SK-N-SH treated with all-trans-retinoic acid at 6 μM for 48 hours (cell line): Measurements from ENCODE around the gene RASA3.

Experiments used
- ISL1 ChIP-seq: fragments of 250-450 bp; sonication (Bioruptor Pico); IDR thresholded peaks from 2 replicates; pipeline ENCODE4 v2.1.2; 2022; ENCODE audit warnings: mild to moderate bottlenecking, moderate library complexity
- OSR1 ChIP-seq: fragments of 250-450 bp; sonication (Bioruptor Pico); IDR thresholded peaks from 2 replicates; pipeline ENCODE4 v1.8.0; 2022; ENCODE audit warnings: moderate library complexity, mild to moderate bottlenecking, inconsistent platforms
- RARB ChIP-seq: fragments of 250-450 bp; sonication (Bioruptor Pico); IDR thresholded peaks from 2 replicates; pipeline ENCODE4 v1.8.0; 2021; ENCODE audit warnings: mild to moderate bottlenecking, moderate library complexity
- SNAI2 ChIP-seq: fragments of 250-450 bp; sonication (Bioruptor Pico); IDR thresholded peaks from 2 replicates; pipeline ENCODE4 v1.5.0; 2020; ENCODE audit warnings: mild to moderate bottlenecking, moderate library complexity
- ZFP3 ChIP-seq: fragments of 250-450 bp; sonication (Bioruptor Pico); IDR thresholded peaks from 2 replicates; pipeline ENCODE4 v1.5.0; 2020; ENCODE audit warnings: mild to moderate bottlenecking, moderate library complexity
- ZFP30 ChIP-seq: fragments of 450-650 bp; formaldehyde crosslinking; IDR thresholded peaks from 2 replicates; pipeline ENCODE4 v1.5.0; 2022; ENCODE audit warnings: mild to moderate bottlenecking, moderate library complexity
- ZNF565 ChIP-seq: fragments of 450-650 bp; formaldehyde crosslinking; conservative IDR thresholded peaks from 2 replicates; pipeline ENCODE4 v1.5.0; 2020; ENCODE audit warnings: low read depth, mild to moderate bottlenecking, moderate library complexity
- TF ChIP-seq, protein P1 (sequence below): fragments of 250-450 bp; sonication (Bioruptor Pico); IDR thresholded peaks from 2 replicates; pipeline ENCODE4 v1.5.0; 2020; ENCODE audit warnings: mild to moderate bottlenecking, moderate library complexity
- TF ChIP-seq, protein P2 (sequence below): fragments of 250-450 bp; sonication (Bioruptor Pico); IDR thresholded peaks from 2 replicates; pipeline ENCODE4 v1.8.0; 2021; ENCODE audit warnings: low read depth, mild to moderate bottlenecking, moderate library complexity, borderline replicate concordance
- TF ChIP-seq, protein P3 (sequence below): fragments of 250-450 bp; sonication (Bioruptor Pico); IDR thresholded peaks from 2 replicates; pipeline ENCODE4 v1.5.1; 2020; ENCODE audit warnings: low read depth, mild to moderate bottlenecking, moderate library complexity
- TF ChIP-seq, protein P4 (sequence below): fragments of 250-450 bp; sonication (Bioruptor Pico); IDR thresholded peaks from 2 replicates; pipeline ENCODE4 v1.8.0; 2020; ENCODE audit warnings: mild to moderate bottlenecking, moderate library complexity, borderline replicate concordance

DNA sequence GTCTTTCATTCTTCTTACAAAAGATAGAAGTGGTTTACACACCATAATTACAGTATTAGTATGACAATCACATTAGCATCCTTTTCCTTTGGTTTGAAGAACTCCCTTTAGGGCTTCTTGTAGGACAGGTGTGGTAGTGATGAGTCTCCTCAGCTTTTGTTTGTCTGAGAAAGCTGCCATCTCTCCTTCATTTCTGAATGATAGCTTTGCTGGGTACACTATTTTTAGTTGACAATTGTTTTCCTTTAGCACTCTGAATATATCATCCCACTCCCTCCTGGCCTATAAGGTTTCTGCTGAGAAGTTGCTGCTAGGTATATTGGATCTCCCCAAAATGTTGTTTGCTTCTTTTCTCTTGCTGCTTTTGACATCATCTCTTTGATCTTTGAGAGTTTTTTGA is 39.3 kb downstream of the RASA3 start:
- TF ChIP-seq OSR1 = no peak
- TF ChIP-seq, protein P1, sequence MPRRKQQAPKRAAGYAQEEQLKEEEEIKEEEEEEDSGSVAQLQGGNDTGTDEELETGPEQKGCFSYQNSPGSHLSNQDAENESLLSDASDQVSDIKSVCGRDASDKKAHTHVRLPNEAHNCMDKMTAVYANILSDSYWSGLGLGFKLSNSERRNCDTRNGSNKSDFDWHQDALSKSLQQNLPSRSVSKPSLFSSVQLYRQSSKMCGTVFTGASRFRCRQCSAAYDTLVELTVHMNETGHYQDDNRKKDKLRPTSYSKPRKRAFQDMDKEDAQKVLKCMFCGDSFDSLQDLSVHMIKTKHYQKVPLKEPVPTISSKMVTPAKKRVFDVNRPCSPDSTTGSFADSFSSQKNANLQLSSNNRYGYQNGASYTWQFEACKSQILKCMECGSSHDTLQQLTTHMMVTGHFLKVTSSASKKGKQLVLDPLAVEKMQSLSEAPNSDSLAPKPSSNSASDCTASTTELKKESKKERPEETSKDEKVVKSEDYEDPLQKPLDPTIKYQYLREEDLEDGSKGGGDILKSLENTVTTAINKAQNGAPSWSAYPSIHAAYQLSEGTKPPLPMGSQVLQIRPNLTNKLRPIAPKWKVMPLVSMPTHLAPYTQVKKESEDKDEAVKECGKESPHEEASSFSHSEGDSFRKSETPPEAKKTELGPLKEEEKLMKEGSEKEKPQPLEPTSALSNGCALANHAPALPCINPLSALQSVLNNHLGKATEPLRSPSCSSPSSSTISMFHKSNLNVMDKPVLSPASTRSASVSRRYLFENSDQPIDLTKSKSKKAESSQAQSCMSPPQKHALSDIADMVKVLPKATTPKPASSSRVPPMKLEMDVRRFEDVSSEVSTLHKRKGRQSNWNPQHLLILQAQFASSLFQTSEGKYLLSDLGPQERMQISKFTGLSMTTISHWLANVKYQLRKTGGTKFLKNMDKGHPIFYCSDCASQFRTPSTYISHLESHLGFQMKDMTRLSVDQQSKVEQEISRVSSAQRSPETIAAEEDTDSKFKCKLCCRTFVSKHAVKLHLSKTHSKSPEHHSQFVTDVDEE (CRISPR knock-in tag) = no peak
- TF ChIP-seq, protein P2, sequence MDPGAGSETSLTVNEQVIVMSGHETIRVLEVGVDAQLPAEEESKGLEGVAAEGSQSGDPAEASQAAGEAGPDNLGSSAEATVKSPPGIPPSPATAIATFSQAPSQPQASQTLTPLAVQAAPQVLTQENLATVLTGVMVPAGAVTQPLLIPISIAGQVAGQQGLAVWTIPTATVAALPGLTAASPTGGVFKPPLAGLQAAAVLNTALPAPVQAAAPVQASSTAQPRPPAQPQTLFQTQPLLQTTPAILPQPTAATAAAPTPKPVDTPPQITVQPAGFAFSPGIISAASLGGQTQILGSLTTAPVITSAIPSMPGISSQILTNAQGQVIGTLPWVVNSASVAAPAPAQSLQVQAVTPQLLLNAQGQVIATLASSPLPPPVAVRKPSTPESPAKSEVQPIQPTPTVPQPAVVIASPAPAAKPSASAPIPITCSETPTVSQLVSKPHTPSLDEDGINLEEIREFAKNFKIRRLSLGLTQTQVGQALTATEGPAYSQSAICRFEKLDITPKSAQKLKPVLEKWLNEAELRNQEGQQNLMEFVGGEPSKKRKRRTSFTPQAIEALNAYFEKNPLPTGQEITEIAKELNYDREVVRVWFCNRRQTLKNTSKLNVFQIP = no peak
- TF ChIP-seq RARB (CRISPR knock-in tag) = no peak
- TF ChIP-seq SNAI2 (CRISPR knock-in tag) = no peak
- no peak for TF ChIP-seq ZFP3 (CRISPR knock-in tag)
- TF ChIP-seq, protein P3, sequence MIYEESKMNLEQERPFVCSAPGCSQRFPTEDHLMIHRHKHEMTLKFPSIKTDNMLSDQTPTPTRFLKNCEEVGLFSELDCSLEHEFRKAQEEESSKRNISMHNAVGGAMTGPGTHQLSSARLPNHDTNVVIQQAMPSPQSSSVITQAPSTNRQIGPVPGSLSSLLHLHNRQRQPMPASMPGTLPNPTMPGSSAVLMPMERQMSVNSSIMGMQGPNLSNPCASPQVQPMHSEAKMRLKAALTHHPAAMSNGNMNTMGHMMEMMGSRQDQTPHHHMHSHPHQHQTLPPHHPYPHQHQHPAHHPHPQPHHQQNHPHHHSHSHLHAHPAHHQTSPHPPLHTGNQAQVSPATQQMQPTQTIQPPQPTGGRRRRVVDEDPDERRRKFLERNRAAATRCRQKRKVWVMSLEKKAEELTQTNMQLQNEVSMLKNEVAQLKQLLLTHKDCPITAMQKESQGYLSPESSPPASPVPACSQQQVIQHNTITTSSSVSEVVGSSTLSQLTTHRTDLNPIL (CRISPR knock-in tag) = no peak
- TF ChIP-seq ZFP30 (CRISPR knock-in tag) = no peak
- TF ChIP-seq, protein P4, sequence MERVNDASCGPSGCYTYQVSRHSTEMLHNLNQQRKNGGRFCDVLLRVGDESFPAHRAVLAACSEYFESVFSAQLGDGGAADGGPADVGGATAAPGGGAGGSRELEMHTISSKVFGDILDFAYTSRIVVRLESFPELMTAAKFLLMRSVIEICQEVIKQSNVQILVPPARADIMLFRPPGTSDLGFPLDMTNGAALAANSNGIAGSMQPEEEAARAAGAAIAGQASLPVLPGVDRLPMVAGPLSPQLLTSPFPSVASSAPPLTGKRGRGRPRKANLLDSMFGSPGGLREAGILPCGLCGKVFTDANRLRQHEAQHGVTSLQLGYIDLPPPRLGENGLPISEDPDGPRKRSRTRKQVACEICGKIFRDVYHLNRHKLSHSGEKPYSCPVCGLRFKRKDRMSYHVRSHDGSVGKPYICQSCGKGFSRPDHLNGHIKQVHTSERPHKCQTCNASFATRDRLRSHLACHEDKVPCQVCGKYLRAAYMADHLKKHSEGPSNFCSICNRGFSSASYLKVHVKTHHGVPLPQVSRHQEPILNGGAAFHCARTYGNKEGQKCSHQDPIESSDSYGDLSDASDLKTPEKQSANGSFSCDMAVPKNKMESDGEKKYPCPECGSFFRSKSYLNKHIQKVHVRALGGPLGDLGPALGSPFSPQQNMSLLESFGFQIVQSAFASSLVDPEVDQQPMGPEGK (CRISPR knock-in tag) = no peak
- no peak for TF ChIP-seq ISL1
- no peak for TF ChIP-seq ZNF565 (CRISPR knock-in tag)
